Activated CD8-positive, alpha-beta T cell treated with anti-CD3 and anti-CD28 coated beads for 36 hours (primary cell): ENCODE results near the gene CDC42BPB. TPM values are rescaled to one million over a fixed set of nuclear protein-coding genes. Genes with fewer than 3 reads are reported as not detected.

Experiments
- ATAC-seq: fragments of 200-7000 bp; cut with Tn5 transposase; one replicate; pipeline ENCODE4 v1.10.0; 2021; ENCODE audit warnings: mild to moderate bottlenecking, moderate library complexity
- CTCF ChIA-PET: fragments of 350-600 bp; sonication (Branson Sonifier 250); formaldehyde crosslinking; loops from one replicate; lab custom pipeline; 2021; ENCODE audit warnings: antibody characterized with exemption; lab: Charles Lee
- POLR2A ChIA-PET: fragments of 350-600 bp; sonication (Branson Sonifier 250); formaldehyde crosslinking; loops from one replicate; lab custom pipeline; 2021; ENCODE audit warnings: antibody characterized with exemption; lab: Charles Lee
- DNase-seq: peaks from one replicate; pipeline ENCODE4 v3.0.0-alpha.2; 2020
- H3K27ac Mint-ChIP-seq: one replicate; pipeline ENCODE4 v1.8.0; 2021; ENCODE audit warnings: mild to moderate bottlenecking, mixed read lengths
- H3K27me3 Mint-ChIP-seq: one replicate; pipeline ENCODE4 v1.8.0; 2021; ENCODE audit warnings: mixed read lengths
- H3K36me3 Mint-ChIP-seq: one replicate; pipeline ENCODE4 v1.8.0; 2021; ENCODE audit warnings: low read depth, mixed read lengths
- H3K4me1 Mint-ChIP-seq: one replicate; pipeline ENCODE4 v1.8.0; 2021; ENCODE audit warnings: low read depth, mixed read lengths
- H3K4me3 Mint-ChIP-seq: one replicate; pipeline ENCODE4 v1.8.0; 2021; ENCODE audit warnings: mild to moderate bottlenecking, moderate library complexity, mixed read lengths
- H3K9me3 Mint-ChIP-seq: one replicate; pipeline ENCODE4 v1.8.0; 2021; ENCODE audit warnings: mixed read lengths
- intact Hi-C: fragments of 100-400 bp; cut with micrococcal nuclease; formaldehyde crosslinking; loops from one replicate; pipeline ENCODE4 v1.10.0; 2022
- total RNA-seq, 2 experiments: library from RNA; stranded (reverse); gene quantifications; one replicate each; pipeline ENCODE4 v1.2.3, GENCODE V29; 2021
- TF ChIP-seq, protein P1 (sequence below): fragments of 200-600 bp; IDR thresholded peaks from one replicate; pipeline ENCODE4 v1.8.0; 2022; ENCODE audit warnings: antibody characterized with exemption, mild to moderate bottlenecking

Gene CDC42BPB
- total RNA-seq, 2 experiments from 2014 or later, result 0.72 to 0.96 TPM

DNA sequence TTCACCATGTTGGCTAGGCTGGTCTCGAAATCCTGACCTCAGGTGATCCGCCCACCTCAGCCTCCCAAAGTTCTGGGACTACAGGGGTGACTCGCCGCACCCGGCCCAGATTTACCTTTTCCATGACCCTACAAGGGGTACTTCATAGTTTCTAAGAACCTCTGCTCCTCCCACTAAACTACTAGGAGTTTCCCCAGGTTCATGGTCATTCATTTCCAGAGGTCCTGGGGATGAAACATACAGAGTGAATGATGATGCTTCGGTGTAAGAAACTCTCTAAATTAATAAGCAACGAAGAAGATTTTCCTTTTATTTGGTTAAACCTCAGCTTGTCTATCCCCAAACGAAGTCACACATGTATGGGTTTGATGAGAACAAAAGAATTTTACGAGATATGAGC is 77.9 kb downstream of the CDC42BPB start:
- no peak for DNase-seq
- no peak for ATAC-seq
- H3K4me3 Mint-ChIP-seq, result no peak overlapping the region
- no peak overlapping the region for H3K27ac Mint-ChIP-seq
- no peaks in the 10 kb centered on the region for H3K36me3 Mint-ChIP-seq
- no peaks in the 10 kb centered on the region for H3K9me3 Mint-ChIP-seq
- POLR2A ChIA-PET, result no interaction called here
- CTCF ChIA-PET, result no interaction called here
- intact Hi-C loops, result no loop called here
- H3K4me1 Mint-ChIP-seq, result no peaks in the 10 kb centered on the region
- TF ChIP-seq, protein P1, sequence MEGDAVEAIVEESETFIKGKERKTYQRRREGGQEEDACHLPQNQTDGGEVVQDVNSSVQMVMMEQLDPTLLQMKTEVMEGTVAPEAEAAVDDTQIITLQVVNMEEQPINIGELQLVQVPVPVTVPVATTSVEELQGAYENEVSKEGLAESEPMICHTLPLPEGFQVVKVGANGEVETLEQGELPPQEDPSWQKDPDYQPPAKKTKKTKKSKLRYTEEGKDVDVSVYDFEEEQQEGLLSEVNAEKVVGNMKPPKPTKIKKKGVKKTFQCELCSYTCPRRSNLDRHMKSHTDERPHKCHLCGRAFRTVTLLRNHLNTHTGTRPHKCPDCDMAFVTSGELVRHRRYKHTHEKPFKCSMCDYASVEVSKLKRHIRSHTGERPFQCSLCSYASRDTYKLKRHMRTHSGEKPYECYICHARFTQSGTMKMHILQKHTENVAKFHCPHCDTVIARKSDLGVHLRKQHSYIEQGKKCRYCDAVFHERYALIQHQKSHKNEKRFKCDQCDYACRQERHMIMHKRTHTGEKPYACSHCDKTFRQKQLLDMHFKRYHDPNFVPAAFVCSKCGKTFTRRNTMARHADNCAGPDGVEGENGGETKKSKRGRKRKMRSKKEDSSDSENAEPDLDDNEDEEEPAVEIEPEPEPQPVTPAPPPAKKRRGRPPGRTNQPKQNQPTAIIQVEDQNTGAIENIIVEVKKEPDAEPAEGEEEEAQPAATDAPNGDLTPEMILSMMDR, result no peak
- no peaks in the 10 kb centered on the region for H3K27me3 Mint-ChIP-seq

DNA sequence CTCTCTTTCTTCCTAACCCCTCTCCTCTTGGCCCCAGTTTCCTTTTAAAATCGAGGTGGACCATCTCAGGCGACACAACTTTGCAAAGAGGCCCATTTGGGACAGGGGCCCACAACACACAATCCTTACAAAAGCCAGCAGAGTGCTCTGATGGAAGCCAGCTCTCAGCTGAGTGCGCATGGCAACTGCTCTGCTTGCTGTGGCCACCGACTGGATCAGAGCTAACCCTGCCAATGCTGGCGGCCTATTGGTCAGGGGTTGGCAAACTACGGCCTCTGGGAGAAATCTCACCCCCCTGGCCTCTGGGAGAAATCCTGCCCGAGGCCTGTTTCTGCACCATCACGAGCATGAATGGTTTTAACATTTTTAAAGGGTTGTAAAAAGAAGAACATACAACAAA is 79.9 kb downstream of the CDC42BPB start:
- ChIA-PET CTCF (interaction anchor here (0.8 kb wide), 1 partner anchor 128 kb away, joined by 4 read pairs; no protein-coding TSS in a partner anchor), POLR2A (no interaction called here)
- H3K4me3 Mint-ChIP-seq, result no peak overlapping the region
- H3K9me3 Mint-ChIP-seq, result no peaks in the 10 kb centered on the region
- no peaks in the 10 kb centered on the region for H3K36me3 Mint-ChIP-seq
- TF ChIP-seq, protein P1, result no peak
- DNase-seq (no peak), ATAC-seq (no peak)
- no peaks in the 10 kb centered on the region for H3K27me3 Mint-ChIP-seq
- no peaks in the 10 kb centered on the region for H3K4me1 Mint-ChIP-seq
- H3K27ac Mint-ChIP-seq, result no peak overlapping the region
- intact Hi-C loops, result no loop called here

DNA sequence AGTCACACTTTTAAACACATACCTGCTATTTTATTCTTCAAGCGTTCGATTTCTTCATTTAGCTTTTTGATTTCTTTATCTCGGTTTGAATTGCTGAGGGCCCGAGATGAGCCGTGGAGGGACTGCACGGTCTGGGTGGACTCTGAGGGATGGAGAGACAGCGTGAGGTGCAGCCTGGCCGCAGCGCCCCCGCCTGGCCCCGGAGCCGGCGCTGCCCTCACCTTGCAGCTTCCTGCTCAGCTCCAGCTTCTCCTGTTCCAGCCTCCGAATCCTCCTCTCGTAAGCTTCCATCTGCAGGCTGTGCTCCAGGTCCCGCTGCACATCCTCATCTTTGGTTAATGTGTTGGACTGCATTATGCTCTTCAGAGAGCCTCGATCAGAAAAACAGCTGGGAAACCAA is 81.7 kb downstream of the CDC42BPB start:
- POLR2A ChIA-PET, result interaction anchor here (0.6 to 0.7 kb wide), 2 partner anchors 434 to 1673 kb away, joined by 3 to 4 read pairs; no protein-coding TSS in a partner anchor

DNA sequence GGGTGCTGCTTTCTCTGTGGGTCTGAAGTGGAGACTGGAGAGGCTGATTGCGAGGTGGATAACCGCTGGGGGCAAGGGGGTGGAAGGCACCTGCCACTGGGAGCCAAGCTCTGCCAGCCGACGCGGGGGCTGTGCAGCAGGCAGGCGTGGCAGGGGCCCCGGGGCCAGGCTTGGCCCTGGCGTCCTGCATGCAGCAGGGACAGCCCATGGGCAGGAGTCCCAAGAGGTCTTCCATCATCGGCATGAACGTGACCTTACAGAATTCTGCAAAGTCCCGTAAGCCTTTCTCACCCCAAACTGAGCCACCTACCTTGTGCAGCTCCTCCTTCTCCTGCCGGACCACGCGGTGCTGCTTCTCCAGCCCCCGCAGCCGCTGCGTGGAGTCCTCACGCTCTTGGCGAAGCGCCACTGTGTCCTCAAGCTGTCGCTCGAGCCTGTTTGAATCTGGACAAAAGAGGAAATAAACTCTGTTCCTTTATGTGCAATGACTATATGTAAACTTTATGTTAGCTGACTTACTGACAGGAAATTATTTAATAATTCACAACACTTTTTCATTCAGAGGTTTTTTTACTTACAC is 83.6 kb downstream of the CDC42BPB start:
- ChIA-PET CTCF (no interaction called here), POLR2A (interaction anchor here (0.6 kb wide), 1 partner anchor 278 kb away, joined by 3 read pairs; no protein-coding TSS in a partner anchor)

More for the DNA sequence above, 81.7 kb downstream of the CDC42BPB start:
- Mint-ChIP-seq H3K27ac (no peak overlapping the region), H3K9me3 (no peaks in the 10 kb centered on the region), H3K4me3 (no peak overlapping the region), H3K36me3 (no peaks in the 10 kb centered on the region), H3K27me3 (no peaks in the 10 kb centered on the region), H3K4me1 (no peaks in the 10 kb centered on the region)
- ATAC-seq, result no peak
- TF ChIP-seq, protein P1, result no peak
- CTCF ChIA-PET, result no interaction called here
- DNase-seq, result no peak
- intact Hi-C loops, result no loop called here

More for the DNA sequence above, 83.6 kb downstream of the CDC42BPB start:
- H3K27me3 Mint-ChIP-seq, result no peaks in the 10 kb centered on the region
- H3K9me3 Mint-ChIP-seq, result no peaks in the 10 kb centered on the region
- no peak overlapping the region for H3K27ac Mint-ChIP-seq
- intact Hi-C loops, result no loop called here
- TF ChIP-seq, protein P1, result no peak
- H3K4me1 Mint-ChIP-seq, result no peaks in the 10 kb centered on the region
- no peaks in the 10 kb centered on the region for H3K36me3 Mint-ChIP-seq
- ATAC-seq (no peak), DNase-seq (no peak)
- no peak overlapping the region for H3K4me3 Mint-ChIP-seq
